NCI-H82 (cell line): ENCODE data around the gene PTPN3.
A peak's percentile ranks its signal among the peaks of the same experiment; 100 is the strongest.
"Not testable (repeated sequence)": the region's sequence is repeated elsewhere in the genome, so short reads cannot be mapped to it uniquely, and the experiment has no call there.

ENCODE experiments used
- DNase-seq: peaks from one replicate; lab custom pipeline; 2025; lab: John Stamatoyannopoulos, UW

PTPN3 gene

GRCh38 chr9:109401169-109401989 lies 96.7 kb downstream of the PTPN3 start:
- peak; percentile 80 for DNase-seq

DNA sequence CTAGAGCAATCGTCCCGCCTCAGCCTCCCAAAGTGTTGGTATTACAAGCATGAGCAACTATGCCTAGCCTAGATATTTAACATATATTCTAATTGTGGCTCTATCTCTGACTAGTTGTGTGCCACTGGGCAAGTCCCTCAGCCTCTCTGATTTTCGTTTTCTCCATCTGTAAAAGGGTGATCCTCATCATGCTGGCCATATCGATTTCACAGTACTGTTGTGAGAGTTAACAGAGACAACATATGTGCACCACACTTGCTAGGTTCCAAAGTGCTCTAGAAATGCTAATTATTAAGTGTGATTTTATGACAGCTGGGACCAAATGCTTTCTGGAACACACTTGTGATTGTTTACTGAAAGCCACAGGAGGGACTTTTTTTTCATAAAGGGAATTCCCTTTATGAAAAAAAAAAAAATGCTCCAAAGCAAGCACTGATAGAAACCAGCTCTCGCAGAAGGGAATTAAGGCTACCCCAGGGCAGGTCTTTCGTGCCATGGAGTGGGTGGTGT lies 98.8 kb downstream of the PTPN3 start:
- no peak for DNase-seq

- no peak for DNase-seq
Observed at GRCh38 chr9:109391176-109391575, 106.9 kb downstream of the PTPN3 start.

DNA sequence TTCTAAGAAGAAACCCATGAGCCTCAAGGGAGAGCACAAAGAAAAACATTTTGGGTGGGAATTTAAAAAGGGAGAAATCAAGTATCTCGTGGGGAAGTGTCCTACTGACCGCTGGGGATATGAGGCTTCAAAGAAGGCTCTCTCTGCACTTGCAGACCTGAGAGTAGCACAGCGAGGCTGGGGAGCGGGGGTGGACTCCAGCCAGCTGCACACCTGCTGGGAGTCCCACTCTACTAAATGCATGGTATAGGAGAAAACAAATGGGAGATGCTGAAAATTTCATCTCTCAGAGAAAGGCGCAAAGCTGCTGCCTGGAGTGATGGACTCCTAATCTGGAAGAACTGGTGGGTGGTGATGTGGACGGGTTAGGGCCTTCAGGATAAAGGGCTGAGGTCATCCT lies 110.3 kb downstream of the PTPN3 start:
- no peak for DNase-seq

- DNase-seq, result no peak
Observed at GRCh38 chr9:109387206-109387605, 110.9 kb downstream of the PTPN3 start.

- no peak for DNase-seq
Observed at GRCh38 chr9:109385499-109385898, 112.6 kb downstream of the PTPN3 start.

DNA sequence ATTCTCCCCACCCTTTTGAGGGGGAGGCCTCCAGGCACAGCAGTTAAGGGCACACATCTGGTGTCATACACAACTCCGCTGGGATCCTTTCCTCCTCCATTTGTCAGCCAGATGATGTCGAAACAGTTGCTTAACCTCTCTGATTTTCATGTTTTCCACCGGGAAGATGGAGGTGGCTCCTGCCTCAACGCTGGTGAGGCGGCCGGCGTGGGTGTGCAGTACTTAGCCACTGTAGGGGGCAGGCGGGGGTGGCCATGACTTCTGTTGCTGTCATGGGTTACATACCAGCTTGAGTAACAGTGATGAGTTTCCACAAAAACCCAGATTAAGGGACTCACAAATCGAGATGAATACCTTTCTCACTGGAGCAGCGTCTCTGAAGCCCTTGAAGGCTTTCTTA lies 114.2 kb downstream of the PTPN3 start:
- DNase-seq, result no peak

GRCh38 chr9:109383356-109383755 lies 114.8 kb downstream of the PTPN3 start:
- DNase-seq, result no peak

GRCh38 chr9:109382585-109382984 lies 115.5 kb downstream of the PTPN3 start:
- no peak for DNase-seq

DNA sequence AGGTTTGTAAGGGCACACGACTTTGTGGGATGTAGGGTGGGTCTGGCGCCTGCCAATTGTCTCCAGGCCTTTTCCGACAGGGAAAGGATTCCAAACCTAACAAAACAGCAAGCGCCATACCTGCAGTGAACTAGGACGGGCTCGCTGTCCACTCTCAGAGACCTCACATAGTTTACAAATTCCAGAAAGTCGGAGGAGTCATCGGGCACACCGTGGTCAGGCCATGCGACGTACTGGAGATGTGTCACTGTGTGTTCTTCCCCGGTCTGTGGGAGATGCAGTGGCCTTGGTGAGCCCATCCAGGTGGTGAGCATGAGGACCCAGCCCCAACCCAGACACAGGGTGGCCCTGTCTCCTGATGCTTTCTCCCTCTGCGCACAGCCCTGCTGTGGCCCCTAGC lies 115.9 kb downstream of the PTPN3 start:
- no peak for DNase-seq

GRCh38 chr9:109381011-109381729 lies 116.9 kb downstream of the PTPN3 start:
- DNase-seq, result no peak

DNA sequence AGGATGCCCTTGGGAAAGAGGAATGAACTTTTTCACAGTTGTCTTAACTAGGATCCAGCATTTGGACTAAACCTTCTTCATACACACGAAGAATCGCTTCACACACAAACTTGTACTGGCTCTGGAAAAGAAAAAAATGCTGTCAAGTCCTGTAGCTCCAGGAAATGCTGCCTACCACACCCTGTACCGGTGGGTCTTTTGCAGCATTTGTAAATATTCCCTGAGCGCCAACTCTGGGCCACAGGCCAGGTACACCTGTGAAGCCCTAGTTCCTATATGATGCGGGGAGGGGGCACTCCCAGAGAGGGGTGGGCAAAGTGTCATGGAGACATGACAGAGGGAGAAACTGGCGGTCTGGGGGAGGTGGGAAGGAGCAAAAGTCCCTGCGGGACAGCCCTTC lies 118.6 kb downstream of the PTPN3 start:
- DNase-seq, result no peak

- no peak for DNase-seq
Observed at GRCh38 chr9:109378316-109378715, 119.8 kb downstream of the PTPN3 start.

DNA sequence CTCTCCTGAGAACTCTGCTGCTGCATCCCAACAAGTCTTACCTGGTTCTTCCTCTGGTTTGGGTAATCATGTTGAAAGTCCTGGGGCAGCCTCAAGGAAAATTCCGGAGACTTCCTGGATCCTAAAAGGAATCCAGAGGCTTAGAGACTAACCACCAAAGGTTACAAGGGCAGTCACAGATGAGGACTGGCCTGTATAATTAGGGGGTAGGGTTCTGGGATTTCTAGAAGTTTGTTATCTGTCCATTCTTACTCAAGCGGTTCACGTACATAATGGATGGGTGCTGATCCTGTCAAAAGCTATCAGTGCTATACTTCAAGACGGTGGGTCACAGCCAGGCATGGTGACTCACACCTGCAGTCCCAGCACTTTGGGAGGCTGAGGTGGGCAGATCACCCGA lies 125.9 kb downstream of the PTPN3 start:
- DNase-seq, result no peak

DNA sequence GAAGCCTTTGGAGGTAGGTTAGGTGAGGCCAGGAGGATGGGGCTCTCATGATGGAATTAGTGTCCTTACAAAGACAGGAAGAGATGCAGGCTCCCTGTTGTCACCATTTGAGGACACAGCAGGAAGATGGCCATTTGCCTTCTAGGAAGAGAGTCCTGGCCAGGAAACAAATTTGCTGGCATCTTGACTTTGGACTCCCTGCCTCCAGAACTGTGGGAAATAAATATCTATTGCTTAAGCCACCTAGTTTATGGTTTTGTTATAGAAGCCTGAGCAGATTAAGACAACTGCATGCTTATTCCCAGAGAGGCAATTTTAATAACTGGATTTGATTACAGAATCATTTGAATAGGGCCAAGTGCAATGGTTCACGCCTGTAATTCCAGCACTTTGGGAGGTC lies 126.7 kb downstream of the PTPN3 start:
- DNase-seq, result no peak

DNA sequence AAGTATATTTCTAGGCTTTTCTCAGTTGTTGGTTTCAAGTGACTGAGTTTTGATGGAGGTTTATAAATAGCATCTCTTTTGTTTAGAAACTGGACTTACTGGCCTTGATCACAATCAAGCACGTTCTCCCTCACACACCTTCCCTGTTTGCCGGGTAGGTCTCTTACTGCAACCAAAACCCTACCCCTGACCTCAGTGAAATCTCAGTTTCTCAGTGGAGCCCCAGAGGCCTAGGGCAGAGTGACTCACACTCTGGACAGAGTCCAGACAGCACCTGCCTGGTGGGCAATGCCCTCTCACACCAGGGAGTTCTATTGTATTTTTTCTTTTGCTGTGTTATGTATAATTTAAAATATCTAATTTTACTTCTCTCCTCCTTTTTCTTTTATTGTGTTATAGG lies 128.8 kb downstream of the PTPN3 start:
- no peak for DNase-seq

- DNase-seq, result no peak
Observed at GRCh38 chr9:109360771-109361170, 137.3 kb downstream of the PTPN3 start.

DNA sequence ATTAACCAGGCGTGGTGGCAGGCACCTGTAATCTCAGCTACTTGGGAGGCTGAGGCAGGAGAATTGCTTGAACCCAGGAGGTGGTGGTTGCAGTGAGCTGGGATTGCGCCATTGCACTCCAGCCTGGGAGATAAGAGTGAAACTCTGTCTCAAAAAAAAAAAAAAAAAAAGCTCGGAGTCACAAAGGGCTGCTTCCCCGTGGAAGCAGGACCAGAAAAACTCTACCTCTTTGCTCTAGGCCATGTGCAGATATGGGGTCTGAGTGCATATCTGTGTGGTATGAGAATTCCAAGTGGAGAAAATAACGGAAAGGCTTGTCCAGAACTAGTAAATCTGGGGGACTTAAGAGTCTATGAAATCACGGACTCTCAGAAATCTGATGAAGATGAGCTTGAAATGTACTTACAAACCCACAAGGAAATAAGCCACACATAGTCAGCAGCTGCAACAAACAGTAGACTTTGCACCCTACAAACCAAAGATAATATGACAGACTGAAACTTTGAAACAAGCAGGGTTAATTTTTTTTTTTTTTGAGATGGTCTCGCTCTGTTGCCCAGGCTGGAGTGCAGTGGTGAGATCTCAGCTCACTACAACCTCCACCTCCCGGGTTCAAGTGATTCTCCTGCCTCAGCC lies 139.0 kb downstream of the PTPN3 start:
- DNase-seq, result not testable (repeated sequence)

DNA sequence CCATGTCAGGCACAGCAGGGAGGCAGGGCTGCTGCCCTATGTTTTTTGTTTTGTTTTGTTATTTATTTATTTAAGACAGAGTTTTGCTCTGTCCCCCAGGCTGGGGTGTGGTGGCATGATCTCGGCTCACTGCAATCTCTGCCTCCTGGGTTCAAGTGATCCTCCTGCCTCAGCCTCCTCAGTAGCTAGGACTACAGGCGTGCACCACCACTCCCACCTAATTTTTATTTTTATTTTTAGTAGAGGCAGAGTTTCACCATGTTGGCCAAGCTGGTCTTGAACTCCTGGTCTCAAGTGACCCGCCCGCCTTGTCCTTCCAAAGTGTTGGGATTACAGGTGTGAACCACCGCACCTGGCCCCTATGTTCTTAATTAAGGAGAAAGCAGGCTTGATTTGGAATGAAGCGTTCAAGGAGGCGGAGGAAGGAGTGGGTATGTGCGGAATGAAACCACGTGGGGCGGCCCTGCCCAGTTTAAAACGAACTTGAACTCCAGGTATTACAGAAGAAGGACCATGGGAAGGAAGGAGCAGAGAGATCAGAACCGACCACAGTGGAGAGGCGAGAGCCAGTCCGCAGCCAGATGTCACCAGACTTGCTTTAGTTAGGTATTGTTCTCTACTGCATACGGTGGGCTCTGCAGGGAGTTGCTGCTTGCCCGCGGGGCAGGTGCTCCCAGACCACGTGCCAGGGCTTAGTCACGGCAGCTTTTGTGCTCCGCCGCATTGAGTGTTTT lies 142.4 kb downstream of the PTPN3 start:
- peak; percentile 31 for DNase-seq

- DNase-seq, result no peak
Observed at GRCh38 chr9:109354190-109354589, 143.9 kb downstream of the PTPN3 start.

DNA sequence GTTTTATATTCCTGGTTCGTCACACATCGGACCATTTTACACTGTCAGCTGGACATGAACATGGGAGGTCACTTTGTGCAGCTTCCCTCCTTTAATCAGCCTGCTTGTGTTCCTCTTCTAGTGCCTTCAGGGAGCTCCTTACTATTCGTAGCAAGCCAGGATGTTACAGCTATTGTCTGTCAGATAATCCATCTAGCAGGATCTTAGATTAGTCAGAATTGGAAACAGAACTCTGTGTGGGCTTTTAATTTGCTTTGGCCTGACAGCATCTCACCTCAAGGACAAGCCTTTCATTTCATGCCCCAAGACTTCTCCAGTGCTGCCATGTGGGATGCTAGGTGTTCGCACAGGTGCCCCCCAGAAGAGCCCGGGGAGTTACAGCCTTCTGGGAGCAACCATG lies 147.1 kb downstream of the PTPN3 start:
- peak; percentile 23 for DNase-seq

- DNase-seq, result no peak
Observed at GRCh38 chr9:109349421-109349846, 148.7 kb downstream of the PTPN3 start.
